ENCODE measurements around the gene SFRP5. TPM values are rescaled to one million over a fixed set of nuclear protein-coding genes. Genes with fewer than 3 reads are reported as not detected.

The SFRP5 gene
- total and polyA plus RNA-seq, 4 donors = 3.6 to 15.1 (median 6.5) TPM

- no peak for TF ChIP-seq NR2F2 (IDR thresholded peaks at IDR 0.05)
Observed at GRCh38 chr10:97798958-97799610, 27.3 kb upstream of the SFRP5 start (continued).

GRCh38 chr10:97796651-97797050, 24.9 kb upstream of the SFRP5 start:
- TF ChIP-seq YY1 (IDR thresholded peaks at IDR 0.05) (no peak), CTCF (IDR thresholded peaks at IDR 0.05; ENCODE audit: low read depth, low read length, missing input control) (no peak), ATF3 (IDR thresholded peaks at IDR 0.05) (no peak), RAD21 (IDR thresholded peaks at IDR 0.05) (no peak), ZBTB33 (IDR thresholded peaks at IDR 0.05) (no peak), RXRA (IDR thresholded peaks at IDR 0.05) (no peak), EGR1 (IDR thresholded peaks at IDR 0.05; ENCODE audit: low read depth in 2 of 2) (no peak), MAX (IDR thresholded peaks at IDR 0.05) (no peak), SP1 (IDR thresholded peaks at IDR 0.05) (no peak), HNF4G (IDR thresholded peaks at IDR 0.05) (no peak), HNF4A (conservative IDR thresholded peaks at IDR 0.05) (no peak), NR2F2 (IDR thresholded peaks at IDR 0.05) (no peak), FOXA2 (IDR thresholded peaks at IDR 0.05) (no peak), TAF1 (conservative IDR thresholded peaks at IDR 0.05) (no peak), GABPA (IDR thresholded peaks at IDR 0.05 in 1 of 2, conservative IDR thresholded peaks at IDR 0.05 in 1 of 2) (no peak), REST (IDR thresholded peaks at IDR 0.05) (no peak), FOXA1 (IDR thresholded peaks at IDR 0.05) (no peak), JUND (IDR thresholded peaks at IDR 0.05) (no peak)
- Histone ChIP-seq H3K9me3 (ENCODE audit: control insufficient read depth in 4 of 4, low read length in 3 of 4) (peaks cover 0 to 6% (median 0%) of the 10 kb centered on the region in 4 donors), H3K4me1 (ENCODE audit: control insufficient read depth in 4 of 4, insufficient read depth in 4 of 4, low read length in 3 of 4) (no peaks in the 10 kb centered on the region), H3K36me3 (ENCODE audit: control insufficient read depth in 4 of 4, insufficient read depth in 3 of 4, low read depth in 1 of 4, low read length in 3 of 4) (no peaks in the 10 kb centered on the region), H3K27me3 (ENCODE audit: control insufficient read depth in 4 of 4, insufficient read depth in 4 of 4, low read length in 3 of 4) (peaks cover 0 to 6% (median 0%) of the 10 kb centered on the region in 4 donors), H3K27ac (ENCODE audit: low read depth in 1 of 2, low read length in 2 of 2) (no peak overlapping the region), H3K9ac (ENCODE audit: low read depth in 1 of 2, low read length in 2 of 2) (no peak overlapping the region), H3K4me3 (ENCODE audit: low read depth in 1 of 3, low read length in 3 of 3) (no peak overlapping the region)
- 28% methylated on average over 3 of the region's 3 CpGs for WGBS
- DNase-seq (ENCODE audit: low spot score) = no peak
